A549 (cell line): ENCODE data around the gene CHP2. TPM values are rescaled to one million over a fixed set of nuclear protein-coding genes. Genes with fewer than 3 reads are reported as not detected.
A peak's percentile ranks its signal among the peaks of the same experiment; 100 is the strongest.
"Not testable (repeated sequence)": the region's sequence is repeated elsewhere in the genome, so short reads cannot be mapped to it uniquely, and the experiment has no call there.

ENCODE experiments used
- ATAC-seq, 2 experiments: fragments of 200-7000 bp in 1 of 2; fragments of >200 bp in 1 of 2; cut with Nextera tagmentation in 1 of 2; cut with Tn5 transposase in 1 of 2; 3 replicates each; pipeline versions ENCODE4 v1.8.0 to v1.9.1; 2018 to 2020; ENCODE audit warnings: mild to moderate bottlenecking in 1 of 2, moderate library complexity in 1 of 2
- CTCF ChIA-PET: fragments of 300-600 bp; sonication (Branson Sonifier 250); formaldehyde crosslinking; extraction: SDS; loops from one replicate; lab custom pipeline; 2021; ENCODE audit warnings: antibody characterized with exemption, inconsistent platforms; lab: Yijun Ruan, JAX
- POLR2A ChIA-PET: fragments of 350-600 bp; formaldehyde crosslinking; extraction: SDS; loops from one replicate; lab custom pipeline; 2021; ENCODE audit warnings: antibody characterized with exemption, inconsistent platforms; lab: Yijun Ruan, JAX
- DNase-seq, 2 experiments: peaks; one replicate each; pipeline versions ENCODE4 v3.0.0 to v3.0.0-alpha.2; 2011 to 2016; ENCODE audit warnings: low read depth in 1 of 2, low spot score in 1 of 2
- FAIRE-seq: peaks from 2 replicates; lab custom pipeline; 2011; peaks lifted over from hg19 to GRCh38; lab: Jason Lieb, UNC
- H3K27ac ChIP-seq, 2 experiments: fragments of >200 bp; sonication (Bioruptor Twin); formaldehyde crosslinking; 3 replicates each; pipeline ENCODE4 v1.5.1; 2016 to 2017
- H3K4me1 ChIP-seq: fragments of >200 bp; sonication (Bioruptor Twin); formaldehyde crosslinking; 3 replicates; pipeline ENCODE4 v1.6.1; 2016
- H3K4me2 ChIP-seq: fragments of >200 bp; sonication (Bioruptor Twin); formaldehyde crosslinking; 3 replicates; pipeline ENCODE4 v1.6.1; 2016
- H3K4me3 ChIP-seq: fragments of >200 bp; sonication (Bioruptor Twin); formaldehyde crosslinking; 3 replicates; pipeline ENCODE4 v1.5.1; 2016
- H3K9me3 ChIP-seq: fragments of >200 bp; sonication (Bioruptor Twin); formaldehyde crosslinking; 3 replicates; pipeline ENCODE4 v1.6.1; 2016
- CEBPB ChIP-seq, 2 experiments: fragments of >200 bp in 1 of 2; sonication (Bioruptor Twin) in 1 of 2; formaldehyde crosslinking in 1 of 2; IDR thresholded peaks; 2 replicates each; pipeline ENCODE4 v1.6.1; 2012 to 2016
- EHF ChIP-seq: fragments of 250-450 bp; sonication (Bioruptor Pico); IDR thresholded peaks from 2 replicates; pipeline ENCODE4 v1.5.0; 2020; ENCODE audit warnings: mild to moderate bottlenecking
- FOSB ChIP-seq: fragments of 250-450 bp; sonication (Bioruptor Pico); IDR thresholded peaks from 2 replicates; pipeline ENCODE4 v1.5.0; 2020; ENCODE audit warnings: mild to moderate bottlenecking, moderate library complexity
- FOXS1 ChIP-seq: fragments of 250-450 bp; sonication (Bioruptor Pico); IDR thresholded peaks from 2 replicates; pipeline ENCODE4 v1.5.0; 2020; ENCODE audit warnings: mild to moderate bottlenecking, moderate library complexity
- HOXB5 ChIP-seq: fragments of 250-450 bp; sonication (Bioruptor Pico); IDR thresholded peaks from 2 replicates; pipeline ENCODE4 v1.5.0; 2020; ENCODE audit warnings: mild to moderate bottlenecking, moderate library complexity
- JUNB ChIP-seq: fragments of >200 bp; sonication (Bioruptor Twin); formaldehyde crosslinking; IDR thresholded peaks from 2 replicates; pipeline ENCODE4 v1.6.1; 2016
- MYC ChIP-seq: IDR thresholded peaks from 2 replicates; pipeline ENCODE4 v1.6.1; 2012; ENCODE audit warnings: mild to moderate bottlenecking, inconsistent platforms, low read length, improper control_type of control experiment, borderline replicate concordance
- NFE2L2 ChIP-seq: fragments of 150-350 bp; conservative IDR thresholded peaks from 2 replicates; pipeline ENCODE4 v1.6.1; 2014; ENCODE audit warnings: low read length
- POLR2AphosphoS2 ChIP-seq: conservative IDR thresholded peaks from 2 replicates; pipeline ENCODE4 v1.6.1; 2012; ENCODE audit warnings: low read length, improper control_type of control experiment, inconsistent platforms
- RCOR1 ChIP-seq: fragments of 150-350 bp; IDR thresholded peaks from 2 replicates; pipeline ENCODE4 v1.6.1; 2014; ENCODE audit warnings: antibody characterized with exemption, low read length, low read depth
- TFCP2L1 ChIP-seq: fragments of 250-450 bp; sonication (Bioruptor Pico); IDR thresholded peaks from 2 replicates; pipeline ENCODE4 v1.5.0; 2021; ENCODE audit warnings: mild to moderate bottlenecking
- ZNF302 ChIP-seq: fragments of 250-450 bp; sonication (Bioruptor Pico); IDR thresholded peaks from 2 replicates; pipeline ENCODE4 v1.9.0; 2021; ENCODE audit warnings: inconsistent platforms, mild to moderate bottlenecking, moderate library complexity
- WGBS: methylation state at CpG from one replicate; pipeline ENCODE4 v1.1.6; 2017; ENCODE audit errors: missing lambda C conversion rate; 5-methylcytosine and 5-hydroxymethylcytosine counted together
- polyA plus RNA-seq, 4 experiments: library from polyadenylated mRNA; depleted of rRNA in 3 of 4; stranded (reverse); fragments of >200 nt; fragmentation: RNase III in 1 of 4; extraction: RNeasy Plus Mini Kit Qiagen cat#74134 plus additional on column Dnase treatment in 1 of 4; gene quantifications; 2 replicates in 3 of 4; 3 replicates in 1 of 4; pipeline ENCODE4 v1.2.3, GENCODE V29; 2011 to 2017
- TF ChIP-seq, protein P1 (sequence below): fragments of >200 bp; sonication (Bioruptor Twin); formaldehyde crosslinking; IDR thresholded peaks from 3 replicates; pipeline ENCODE4 v1.6.1; 2016
- TF ChIP-seq, protein P2 (sequence below): IDR thresholded peaks from 2 replicates; pipeline ENCODE4 v1.6.1; 2012

CHP2 gene
- polyA plus RNA-seq, 2 of the 4 experiments (the other 2 are of a cell fraction): not detected

DNA sequence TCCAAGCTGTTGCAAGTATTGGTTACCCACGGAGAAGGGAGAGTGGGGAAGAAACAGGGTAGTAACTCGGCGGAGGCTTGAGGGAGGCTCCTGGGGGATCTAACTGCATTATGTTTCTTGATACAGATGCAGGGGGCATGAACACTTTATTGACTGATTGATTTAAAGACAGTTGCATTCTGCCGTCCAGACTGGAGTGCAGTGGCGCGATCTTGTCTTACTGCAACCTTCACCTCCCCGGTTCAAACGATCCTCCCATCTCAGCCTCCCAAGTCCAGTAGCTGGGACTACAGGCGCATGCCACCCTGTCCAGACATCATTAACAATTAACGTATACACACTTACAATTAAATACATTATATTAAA, 26.7 kb upstream of the CHP2 start (continued):
- TF ChIP-seq RCOR1 (no peak), TFCP2L1 (no peak), JUNB (no peak), FOXS1 (no peak), EHF (CRISPR knock-in tag) (no peak), MYC (no peak)
- TF ChIP-seq, protein P1, sequence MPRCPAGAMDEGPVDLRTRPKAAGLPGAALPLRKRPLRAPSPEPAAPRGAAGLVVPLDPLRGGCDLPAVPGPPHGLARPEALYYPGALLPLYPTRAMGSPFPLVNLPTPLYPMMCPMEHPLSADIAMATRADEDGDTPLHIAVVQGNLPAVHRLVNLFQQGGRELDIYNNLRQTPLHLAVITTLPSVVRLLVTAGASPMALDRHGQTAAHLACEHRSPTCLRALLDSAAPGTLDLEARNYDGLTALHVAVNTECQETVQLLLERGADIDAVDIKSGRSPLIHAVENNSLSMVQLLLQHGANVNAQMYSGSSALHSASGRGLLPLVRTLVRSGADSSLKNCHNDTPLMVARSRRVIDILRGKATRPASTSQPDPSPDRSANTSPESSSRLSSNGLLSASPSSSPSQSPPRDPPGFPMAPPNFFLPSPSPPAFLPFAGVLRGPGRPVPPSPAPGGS: no peak
- TF ChIP-seq, all 56 proteins: peak for 0

DNA sequence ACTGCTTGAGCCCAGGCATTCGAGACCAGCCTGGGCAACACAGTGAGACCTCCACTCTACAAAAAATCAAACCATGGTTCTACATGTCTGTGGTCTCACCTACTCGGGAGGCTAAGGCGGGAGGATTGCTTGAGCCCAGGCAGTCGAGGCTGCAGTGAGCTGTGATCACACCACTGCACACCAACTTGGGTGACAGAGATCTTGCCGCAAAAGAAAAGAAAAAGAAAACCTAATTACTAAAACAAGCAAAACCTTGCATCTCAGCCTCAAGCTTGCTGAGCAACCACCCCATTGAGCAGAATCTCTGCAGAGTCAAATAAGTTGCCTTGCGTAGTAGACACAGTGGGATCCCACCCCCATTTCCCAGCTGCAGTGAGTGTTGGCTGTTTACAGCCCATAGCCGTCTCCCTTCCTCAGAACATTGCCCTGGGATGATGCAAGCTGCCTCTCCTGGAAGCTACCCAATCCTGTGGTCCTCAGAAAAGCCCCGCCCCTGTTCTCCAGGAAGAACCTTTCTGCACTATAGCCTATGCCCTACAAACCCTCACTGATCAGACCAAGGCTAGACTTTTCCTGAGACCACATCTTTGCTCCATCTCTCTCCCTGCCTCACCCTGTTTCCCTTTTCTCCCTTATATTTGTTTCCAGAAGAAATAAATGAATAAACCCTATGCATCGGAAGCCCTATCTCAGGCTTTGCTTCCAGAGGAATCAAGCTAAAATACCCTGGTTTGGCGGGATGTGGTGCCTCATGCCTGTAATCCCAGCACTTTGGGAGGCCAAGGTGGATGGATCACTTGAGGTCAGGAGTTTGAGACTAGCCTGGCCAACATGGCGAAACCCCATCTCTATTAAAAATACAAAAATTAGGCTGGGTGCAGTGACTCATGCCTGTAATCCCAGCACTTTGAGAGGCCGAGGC, 25.1 kb upstream of the CHP2 start:
- DNase-seq: peak in 1 of 2 experiments; percentile 42
- no peak for FAIRE-seq
- H3K27ac ChIP-seq: 0 out of 6 replicates have a peak overlapping the region, but pooled peaks of 1 of the 2 experiments have one; percentile 20

GRCh38 chr16:23734176-23734893, 20.5 kb upstream of the CHP2 start:
- H3K4me2 ChIP-seq: no peak overlapping the region
- FAIRE-seq (no peak), DNase-seq (no peak), ATAC-seq (0 out of 6 replicates have a peak, but pooled peaks of 1 of the 2 experiments have one; percentile 23)
- ChIA-PET POLR2A (no interaction called here), CTCF (interaction anchor here (0.7 to 2.2 kb wide), 9 partner anchors 10 to 311 kb away, joined by 3 to 7 read pairs (median 3); no protein-coding TSS in a partner anchor)
- no peaks in the 10 kb centered on the region for H3K9me3 ChIP-seq
- TF ChIP-seq, protein P2, sequence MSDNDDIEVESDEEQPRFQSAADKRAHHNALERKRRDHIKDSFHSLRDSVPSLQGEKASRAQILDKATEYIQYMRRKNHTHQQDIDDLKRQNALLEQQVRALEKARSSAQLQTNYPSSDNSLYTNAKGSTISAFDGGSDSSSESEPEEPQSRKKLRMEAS: no peak
- H3K27ac ChIP-seq: no peak overlapping the region
- 53% methylated on average over 19 of the region's 19 CpGs for WGBS
- no peak overlapping the region for H3K4me3 ChIP-seq
- no peaks in the 10 kb centered on the region for H3K4me1 ChIP-seq

More for the DNA sequence above, 25.1 kb upstream of the CHP2 start:
- Histone ChIP-seq H3K4me2 (peak overlapping the region; percentile 31; the same call in 2 of the 3 replicates), H3K4me3 (no peak overlapping the region), H3K9me3 (no peaks in the 10 kb centered on the region), H3K4me1 (no peaks in the 10 kb centered on the region)
- ChIA-PET POLR2A (interaction anchor here (0.8 kb wide), 1 partner anchor 51 kb away, joined by 3 read pairs; no protein-coding TSS in a partner anchor), CTCF (interaction anchor here (0.9 to 2.0 kb wide), 2 partner anchors 307 to 312 kb away, joined by 3 to 7 read pairs; no protein-coding TSS in a partner anchor)
- TF ChIP-seq NFE2L2: no peak
- no peak for TF ChIP-seq FOSB (CRISPR knock-in tag)
- no peak for TF ChIP-seq MYC
- no peak for TF ChIP-seq EHF (CRISPR knock-in tag)
- TF ChIP-seq CEBPB (IDR thresholded peaks at IDR 0.05): 0 out of 4 replicates have a peak, but pooled peaks of 1 of the 2 experiments have one; percentile 32
- TF ChIP-seq ZNF302 (CRISPR knock-in tag): no peak
- TF ChIP-seq HOXB5 (CRISPR knock-in tag): no peak
- no peak for TF ChIP-seq POLR2AphosphoS2
- 51% methylated on average over 12 of the region's 12 CpGs for WGBS
- peak; percentile 58 to 73; a peak in 4 of 6 replicates for ATAC-seq

GRCh38 chr16:23737423-23738028, 17.3 kb upstream of the CHP2 start:
- H3K4me2 ChIP-seq, H3K9me3 ChIP-seq, FAIRE-seq, ATAC-seq, H3K27ac ChIP-seq, DNase-seq, POLR2A ChIA-PET, H3K4me3 ChIP-seq, H3K4me1 ChIP-seq: not testable (repeated sequence)
- WGBS: 18% methylated on average over 1 of the region's 1 CpG
- CTCF ChIA-PET: interaction anchor here (0.8 kb wide), 1 partner anchor 9 kb away, joined by 3 read pairs; no protein-coding TSS in a partner anchor
